AG08396 (cell line): ENCODE measurements around the gene KCTD10.

Experiments
- DNase-seq: peaks from one replicate; pipeline ENCODE4 v3.0.0; 2012; ENCODE audit warnings: low spot score, mixed read lengths

KCTD10 gene

DNA sequence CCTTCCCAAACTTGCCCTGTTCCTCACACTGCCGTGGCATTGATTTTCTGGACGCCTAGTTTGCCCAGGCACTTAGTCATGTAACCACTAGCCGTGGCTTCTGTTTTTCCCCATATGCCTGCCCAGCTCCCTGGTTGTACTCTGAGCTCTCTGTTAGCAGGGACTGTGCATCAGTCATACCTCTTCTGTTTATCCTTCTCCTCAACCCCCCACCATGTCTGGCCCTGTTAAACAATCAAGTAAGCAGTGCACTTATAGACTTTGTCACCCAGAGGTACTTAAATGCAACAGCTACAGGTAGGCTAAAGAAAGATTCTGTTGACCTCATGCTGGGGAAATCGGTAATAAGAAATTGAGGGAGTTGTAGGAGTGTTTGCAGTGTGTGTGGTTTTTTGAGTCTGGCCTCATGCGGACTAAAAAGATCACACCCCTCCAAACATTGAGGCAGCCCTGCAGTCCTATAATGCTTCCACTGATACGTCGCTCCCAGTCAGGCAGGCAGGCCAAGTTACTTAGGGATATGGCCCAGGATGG, 17.3 kb upstream of the KCTD10 start:
- no peak for DNase-seq

- no peak for DNase-seq
Measured at GRCh38 chr12:109493938-109494337, 16.8 kb upstream of the KCTD10 start.

GRCh38 chr12:109493090-109493489, 16.0 kb upstream of the KCTD10 start:
- DNase-seq, result no peak

GRCh38 chr12:109492371-109492770, 15.3 kb upstream of the KCTD10 start:
- DNase-seq, result no peak

GRCh38 chr12:109491671-109492070, 14.6 kb upstream of the KCTD10 start:
- no peak for DNase-seq

- DNase-seq, result no peak
Measured at GRCh38 chr12:109489955-109490565, 13.0 kb upstream of the KCTD10 start.

- DNase-seq, result no peak
Measured at GRCh38 chr12:109489016-109489954, 12.2 kb upstream of the KCTD10 start.

DNA sequence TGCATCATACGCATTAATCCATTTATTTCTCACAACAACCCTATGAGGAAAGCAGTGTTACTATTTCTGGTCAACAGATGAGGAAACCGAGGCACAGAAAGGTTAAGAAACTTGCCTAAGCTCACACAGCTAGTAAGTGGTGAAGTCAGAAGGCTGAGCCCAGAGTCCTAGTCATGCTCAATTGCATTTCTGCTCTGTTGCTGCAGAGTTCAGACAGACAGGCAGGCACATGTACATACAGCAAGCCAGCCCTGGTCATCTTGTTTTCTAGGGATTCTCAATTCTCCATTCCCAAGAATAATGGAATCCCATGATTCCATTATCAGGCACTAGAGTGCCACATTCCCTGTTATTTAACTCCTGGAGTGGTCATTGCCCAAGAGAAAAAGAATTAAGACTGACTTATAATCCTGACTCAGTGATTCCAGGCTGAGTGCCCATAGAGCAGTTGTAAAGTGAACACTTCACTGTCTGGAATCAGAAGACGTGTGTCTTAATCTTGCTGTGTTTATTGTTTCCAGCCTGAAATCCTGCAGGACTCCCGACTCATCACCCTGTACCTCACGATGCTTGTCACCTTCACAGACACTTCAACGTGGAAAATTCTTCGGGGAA, 11.1 kb upstream of the KCTD10 start:
- no peak for DNase-seq

DNA sequence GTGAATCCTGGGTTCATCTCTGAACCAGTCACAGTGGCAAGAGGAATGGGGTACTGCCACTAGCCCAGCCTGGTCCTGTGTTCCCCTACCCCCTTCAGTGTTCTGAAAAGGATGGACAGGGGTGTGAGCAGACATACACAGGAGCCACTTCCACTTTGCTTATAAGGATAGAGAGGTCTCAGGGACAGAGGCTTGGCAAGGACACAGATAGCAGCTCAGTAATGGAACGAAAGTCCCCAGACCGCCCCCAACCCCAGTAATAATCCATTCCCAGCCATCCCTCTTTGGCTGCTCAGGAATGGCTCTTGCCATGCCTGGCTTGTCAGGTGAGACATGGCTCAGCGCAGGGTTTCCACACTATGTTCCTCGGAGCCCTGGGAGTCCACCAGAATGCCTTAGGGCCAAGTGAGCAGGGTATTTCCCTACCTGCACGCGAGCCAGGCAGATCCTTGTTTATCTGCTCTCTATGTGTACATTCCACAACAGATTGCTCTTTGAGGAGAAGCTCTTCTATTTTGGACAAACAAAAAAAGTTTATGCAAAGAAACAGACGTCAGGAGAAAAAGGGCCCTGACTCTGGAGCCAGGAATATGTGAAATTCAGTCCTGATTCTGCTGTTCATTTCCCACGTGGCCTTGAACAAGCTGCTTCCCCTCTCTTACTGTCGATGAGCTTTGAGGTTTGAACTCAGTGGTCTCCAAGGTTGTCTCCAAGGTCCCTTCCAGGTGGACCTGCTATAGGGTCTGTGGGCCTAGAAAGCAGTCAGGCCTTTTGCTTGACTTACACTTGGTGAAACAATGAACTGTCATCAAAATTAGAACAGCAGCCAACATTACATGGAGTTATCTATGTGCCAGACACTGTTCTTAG, 10.3 kb upstream of the KCTD10 start:
- no peak for DNase-seq

- no peak for DNase-seq
Measured at GRCh38 chr12:109485201-109485600, 8.1 kb upstream of the KCTD10 start.

GRCh38 chr12:109483346-109483745, 6.2 kb upstream of the KCTD10 start:
- DNase-seq, result no peak

- no peak for DNase-seq
Measured at GRCh38 chr12:109482894-109483293, 5.8 kb upstream of the KCTD10 start.

DNA sequence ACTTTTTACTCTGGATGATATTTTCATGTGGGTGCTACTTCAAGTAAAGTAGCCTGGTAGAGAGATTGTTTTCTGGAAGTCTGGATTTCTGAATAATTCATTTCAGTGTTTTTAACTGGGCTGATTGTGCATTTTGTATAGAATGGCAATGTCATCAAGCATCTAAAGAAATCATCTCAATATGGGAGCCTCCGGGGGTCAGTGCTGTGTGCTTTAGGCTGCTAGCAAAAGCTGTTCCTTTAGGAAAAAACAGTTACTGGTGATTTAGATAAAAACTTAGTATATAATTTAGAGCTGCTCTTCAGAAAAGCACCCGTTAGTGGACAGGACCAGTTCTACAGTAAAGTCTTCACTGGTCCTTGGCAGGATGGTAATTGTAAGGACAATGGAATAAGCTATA, 5.4 kb upstream of the KCTD10 start:
- DNase-seq, result no peak

DNA sequence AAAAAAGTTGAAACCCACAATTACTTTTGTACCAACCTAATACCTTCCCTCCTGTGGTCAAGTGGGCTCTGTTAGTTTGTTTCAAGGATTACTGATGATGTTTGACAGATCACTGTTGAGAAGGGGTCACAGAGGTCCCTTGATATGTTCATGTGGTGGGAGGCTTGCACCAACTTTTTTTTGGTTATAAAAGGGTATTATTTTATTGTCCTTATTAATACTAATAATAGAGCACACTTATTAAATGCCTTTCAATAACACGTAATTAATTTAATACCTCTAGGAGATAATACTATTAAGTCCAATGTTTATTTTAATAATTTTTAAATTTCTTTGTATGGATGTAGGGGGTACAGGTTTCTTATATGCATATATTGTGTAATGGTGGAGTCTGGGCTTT, 4.8 kb upstream of the KCTD10 start:
- DNase-seq, result no peak

GRCh38 chr12:109480356-109480755, 3.3 kb upstream of the KCTD10 start:
- DNase-seq, result no peak

GRCh38 chr12:109479761-109480160, 2.7 kb upstream of the KCTD10 start:
- DNase-seq, result no peak

DNA sequence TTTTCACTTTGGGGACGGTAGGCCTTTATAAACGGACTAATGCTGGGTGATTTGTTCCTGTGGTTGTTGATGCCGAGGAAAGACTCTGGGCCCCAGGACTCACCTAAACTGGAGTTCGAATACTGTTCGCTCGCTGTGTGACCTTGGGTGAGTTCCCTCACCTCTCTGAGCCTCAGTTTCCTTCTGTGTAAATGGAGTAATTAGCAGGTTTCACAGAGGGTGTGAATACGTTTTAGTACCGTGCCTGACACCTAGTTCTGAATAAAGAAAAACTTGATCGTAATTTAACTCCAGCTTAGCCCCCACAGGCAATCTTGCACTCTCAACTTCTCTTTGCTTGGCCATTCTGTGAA, 839 bp upstream of the KCTD10 start:
- no peak for DNase-seq

GRCh38 chr12:109476807-109477184, 304 bp downstream of the KCTD10 start:
- DNase-seq, result no peak

DNA sequence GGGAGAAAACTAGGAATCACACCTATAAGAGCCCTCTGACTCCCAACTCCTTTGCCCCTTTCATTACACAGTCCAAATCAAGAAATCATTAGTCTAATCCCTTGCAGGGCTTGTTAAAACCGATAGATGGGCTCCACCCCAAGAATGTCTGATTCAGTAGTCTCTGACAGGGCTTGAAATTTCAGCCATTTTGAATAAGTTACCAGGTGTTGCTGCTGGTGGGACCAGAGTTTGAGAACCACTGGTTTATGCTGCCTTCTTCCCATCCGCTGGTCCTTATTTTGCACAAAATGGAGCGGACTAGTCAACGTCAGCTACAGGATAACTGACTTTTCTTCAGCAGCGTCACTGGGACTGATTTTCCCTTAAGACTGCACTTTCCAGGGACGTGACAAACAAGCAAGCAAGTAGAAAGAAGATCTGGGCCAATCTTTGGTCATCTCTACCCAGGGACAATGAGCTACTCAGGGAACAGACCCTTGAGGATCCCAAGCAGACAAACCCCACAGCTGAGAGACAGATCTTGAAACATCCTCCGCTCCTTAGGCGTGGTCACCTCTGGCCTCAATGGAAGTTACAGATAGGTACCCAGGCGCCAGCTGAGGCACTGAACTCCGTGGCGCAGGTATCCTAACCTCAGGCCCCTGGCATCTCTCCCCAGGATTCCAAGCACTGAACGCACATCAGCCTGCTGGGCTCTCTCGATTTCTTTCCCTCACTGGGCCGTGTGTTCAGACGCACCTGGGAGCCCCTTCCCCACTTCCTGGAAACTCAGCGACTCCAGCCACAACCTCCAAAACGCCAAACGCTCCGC, 900 bp downstream of the KCTD10 start:
- DNase-seq, result no peak

GRCh38 chr12:109475121-109475520, 2.0 kb downstream of the KCTD10 start:
- DNase-seq, result no peak
